GM19351 (cell line): Measurements from ENCODE around the gene MYO9A.
A peak's percentile ranks its signal among the peaks of the same experiment; 100 is the strongest.

Source experiments
- ATAC-seq: cut with Tn5 transposase; IDR thresholded peaks from one replicate; pipeline ENCODE4 v1.9.1; 2021; ENCODE audit warnings: mild to moderate bottlenecking, moderate library complexity; ENCODE audit not compliant: unreplicated experiment

Gene MYO9A

DNA sequence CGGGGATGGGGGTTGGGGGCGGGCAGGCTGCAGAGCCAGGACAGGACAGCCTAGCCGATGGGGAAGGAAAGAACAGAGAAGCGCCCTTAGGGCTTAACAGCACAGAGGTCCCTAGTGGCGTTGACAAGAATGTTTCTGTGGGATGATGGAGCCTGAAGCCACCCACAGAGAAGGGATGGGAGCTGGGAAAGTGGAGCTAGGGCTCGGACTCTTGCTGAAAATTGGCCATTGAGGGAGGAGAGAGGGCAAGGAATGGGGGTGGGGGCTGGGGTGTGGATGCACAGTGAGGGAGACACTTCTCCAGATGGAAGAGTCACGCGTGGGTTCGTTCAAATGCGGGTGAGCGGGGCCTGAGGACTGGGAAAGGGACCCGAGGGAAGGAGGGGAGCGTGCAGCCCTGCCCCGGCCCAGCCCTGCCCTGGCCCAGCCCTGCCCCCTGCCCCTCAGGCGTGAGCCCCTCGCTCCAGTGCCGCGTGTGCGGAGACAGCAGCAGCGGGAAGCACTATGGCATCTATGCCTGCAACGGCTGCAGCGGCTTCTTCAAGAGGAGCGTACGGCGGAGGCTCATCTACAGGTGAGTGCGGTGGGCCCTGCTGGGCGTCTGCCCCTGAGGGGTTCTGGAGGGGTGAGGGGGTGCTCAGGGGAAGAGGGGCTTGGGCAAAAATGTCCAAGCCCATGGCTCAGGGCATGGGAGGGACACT, 306.8 kb downstream of the MYO9A start:
- no peak for ATAC-seq

DNA sequence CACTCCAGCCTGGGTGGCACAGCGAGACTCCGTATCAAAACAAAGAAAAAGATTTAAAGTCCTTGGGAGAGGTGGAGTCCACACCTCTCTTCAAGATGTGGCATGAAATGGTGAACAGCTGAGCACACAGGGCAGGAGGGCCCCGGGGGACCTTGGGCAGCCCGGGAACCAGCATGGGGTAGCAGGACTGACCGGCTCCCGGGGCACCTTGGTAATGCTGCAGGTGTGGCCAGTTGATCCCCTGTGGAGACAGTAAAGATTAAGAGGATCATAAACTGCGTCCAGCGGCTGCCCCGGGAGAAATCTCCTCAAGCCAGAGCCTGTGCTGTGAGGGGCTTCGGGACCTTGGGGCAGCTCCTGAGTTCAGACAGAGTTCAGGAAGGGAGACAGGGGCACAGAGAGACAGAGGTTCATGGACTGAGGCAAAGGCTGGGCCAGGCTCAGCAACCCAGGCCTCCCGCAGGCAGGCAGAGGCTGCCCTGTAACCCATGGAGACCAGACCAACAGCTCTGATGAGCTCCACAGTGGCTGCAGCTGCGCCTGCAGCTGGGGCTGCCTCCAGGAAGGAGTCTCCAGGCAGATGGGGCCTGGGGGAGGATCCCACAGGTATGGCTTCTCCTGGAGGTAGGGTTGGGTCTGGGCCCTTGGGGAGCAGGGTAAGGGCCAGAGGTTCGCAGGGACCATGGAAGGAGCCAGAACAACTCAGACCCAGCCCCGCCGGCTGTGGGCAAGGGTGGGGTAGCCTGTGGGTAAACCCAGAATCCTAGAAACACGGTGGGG, 307.5 kb downstream of the MYO9A start, which contains the start of gene NR2E3:
NR2E3 (plus strand) TSS at position 299 of the 780 bp plus-strand sequence; CDS start at position 489, 190 bp downstream.
- ATAC-seq, result no peak

DNA sequence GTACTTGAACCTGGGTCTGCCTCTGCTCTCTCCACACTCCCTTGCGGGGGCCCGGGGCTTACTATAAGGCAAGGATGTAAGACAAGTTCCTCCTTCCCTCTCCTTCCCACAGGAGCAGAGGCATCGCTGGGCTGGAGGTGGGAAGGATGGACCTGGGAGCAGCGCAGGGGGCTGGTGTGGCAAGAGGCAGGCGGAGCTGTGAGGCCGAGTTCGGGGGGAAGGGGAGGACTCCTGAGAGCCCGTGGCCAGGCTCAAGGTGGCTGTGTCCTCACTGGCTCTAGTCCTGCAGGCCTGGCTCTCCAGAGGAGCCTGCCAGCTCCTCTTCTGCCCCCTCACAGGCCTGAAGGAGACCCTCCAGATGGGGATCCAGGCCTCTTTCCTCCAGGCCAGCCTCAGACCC, 308.6 kb downstream of the MYO9A start:
- no peak for ATAC-seq

DNA sequence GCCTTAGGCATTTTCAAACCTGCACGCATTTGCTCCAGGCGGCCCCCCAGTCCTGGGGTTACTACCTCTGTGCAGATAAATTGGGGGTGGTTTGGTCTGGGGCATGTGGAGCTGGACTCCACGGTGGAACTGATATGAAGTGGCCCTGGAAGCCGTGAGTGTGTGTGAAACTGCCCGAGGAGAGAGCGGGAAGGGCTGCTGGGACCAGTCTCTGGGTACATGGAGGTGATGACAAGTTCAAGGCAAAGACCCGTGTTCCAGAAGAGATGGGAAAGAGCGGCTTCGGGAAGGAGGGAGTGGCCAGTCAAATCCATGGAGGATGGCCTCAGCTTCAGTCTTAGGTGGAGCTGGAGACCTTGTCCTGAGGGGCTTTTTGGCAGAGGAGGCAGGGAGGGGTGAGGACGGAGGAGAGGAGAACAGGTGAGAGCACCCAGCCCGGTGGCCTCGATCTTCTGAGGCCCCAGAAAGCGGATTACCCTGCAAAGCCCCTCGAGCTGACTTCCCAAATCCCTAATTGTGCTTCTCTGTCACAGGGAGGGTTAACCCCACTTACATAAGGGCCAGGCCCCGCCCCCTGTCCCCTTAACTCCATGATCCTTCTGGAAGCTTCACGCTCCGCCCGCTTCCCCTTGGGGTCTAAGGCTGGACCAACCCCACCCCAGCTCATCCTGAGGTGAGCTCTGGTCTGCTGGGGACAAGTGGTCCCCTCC, 309.5 kb downstream of the MYO9A start:
- ATAC-seq, result no peak

DNA sequence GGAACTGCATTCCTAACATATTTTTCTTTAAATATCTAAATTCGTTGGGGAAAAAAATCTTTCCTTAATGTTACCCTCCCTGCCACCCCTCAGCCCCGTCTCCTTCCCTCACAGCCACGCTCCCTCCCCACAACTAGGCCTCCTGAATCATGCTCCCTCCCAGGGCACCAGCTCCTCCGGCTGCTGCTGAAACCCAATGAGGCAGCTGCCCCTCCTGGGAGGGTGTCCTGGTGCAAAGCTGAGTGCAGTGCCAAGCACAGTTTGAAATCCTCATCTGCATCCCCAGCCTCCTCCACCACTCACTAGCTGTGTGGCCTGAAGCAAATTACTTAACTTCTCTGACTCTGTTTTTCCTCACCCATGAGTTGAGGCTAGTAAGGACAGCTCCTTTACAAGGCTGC, 310.3 kb downstream of the MYO9A start:
- ATAC-seq, result no peak

DNA sequence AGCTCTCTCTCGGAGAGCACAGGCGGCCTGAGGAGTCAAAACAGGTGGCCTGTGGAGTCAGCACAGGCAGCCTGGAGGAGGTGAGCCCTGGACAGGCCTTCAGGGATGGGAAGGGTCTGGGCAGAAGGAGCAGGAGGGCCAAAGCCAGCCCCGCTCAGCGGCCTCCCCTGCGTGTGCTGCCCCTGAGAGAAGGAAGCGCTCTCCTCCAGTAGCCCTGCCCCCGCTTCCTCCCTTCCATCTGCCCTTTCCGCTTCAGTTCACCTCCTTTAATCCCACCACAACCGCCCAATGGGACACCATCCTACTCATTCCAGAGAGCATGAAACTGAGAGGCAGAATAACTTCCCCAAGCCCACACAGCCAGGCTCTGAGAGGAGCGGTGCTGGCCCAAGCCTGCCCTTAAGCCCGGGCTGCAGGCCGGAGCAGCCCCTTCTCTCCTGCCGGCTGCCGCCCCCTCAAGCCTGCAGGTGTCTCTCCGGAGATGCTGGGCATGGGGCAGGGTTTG, 310.8 kb downstream of the MYO9A start:
- no peak for ATAC-seq

DNA sequence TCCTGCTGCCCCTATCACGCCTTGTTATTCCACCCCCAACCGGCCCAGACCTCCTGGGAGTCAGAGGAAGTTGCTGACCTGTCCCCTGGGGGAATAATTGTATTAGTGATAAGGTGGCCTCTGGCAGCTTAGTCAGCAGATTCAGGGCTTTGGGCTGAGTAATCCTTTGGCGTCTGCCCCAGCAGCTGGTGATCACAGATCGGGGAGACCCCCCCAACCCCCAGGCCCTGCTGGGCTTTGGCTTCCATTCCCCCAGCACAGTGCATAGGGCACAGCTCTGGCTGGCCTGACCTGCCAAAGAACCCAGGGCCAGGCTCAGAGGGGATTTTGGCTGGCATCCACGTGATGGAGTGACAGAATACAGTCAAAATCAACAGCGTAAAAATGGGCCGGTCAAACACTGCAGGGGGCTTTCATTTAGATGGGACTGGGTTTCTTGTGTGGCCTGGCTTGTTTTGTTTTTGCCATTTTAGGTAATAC, 311.5 kb downstream of the MYO9A start:
- ATAC-seq, result no peak

DNA sequence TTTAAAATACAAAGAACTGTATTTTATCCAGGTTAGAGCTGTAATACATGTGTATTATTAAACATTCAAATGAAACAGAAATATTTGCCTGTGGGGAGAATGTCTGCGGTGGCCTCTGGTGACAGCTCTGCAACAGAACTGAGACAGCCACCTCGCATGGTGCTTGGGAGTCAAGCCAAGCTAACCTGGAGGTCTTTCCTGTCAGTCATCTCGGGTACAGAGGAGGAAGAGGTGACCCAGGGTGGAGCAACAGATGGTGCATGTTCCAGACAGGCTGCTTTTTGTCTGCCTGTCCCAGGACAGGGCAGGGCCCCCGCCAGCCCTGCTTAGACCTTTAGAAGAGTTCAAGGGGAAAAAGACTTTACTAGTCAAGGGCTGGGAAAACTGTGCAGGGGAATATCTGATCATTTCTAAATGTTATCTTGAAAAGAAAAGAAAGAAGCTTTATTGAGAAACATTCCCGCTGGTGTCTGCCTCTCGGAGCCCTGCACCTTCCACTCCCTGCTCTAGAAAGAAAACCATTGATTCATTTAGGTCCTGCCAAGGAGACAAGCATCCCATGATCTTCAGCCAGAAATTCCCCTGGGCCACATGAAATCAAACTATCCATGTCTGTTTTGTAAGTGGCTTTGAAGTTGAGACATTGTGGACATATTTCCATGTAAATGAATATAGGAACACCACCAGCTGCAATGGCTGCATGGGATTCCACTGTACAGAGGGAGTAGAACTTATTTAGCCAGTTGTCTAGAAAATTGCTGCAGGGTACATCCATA, 313.1 kb downstream of the MYO9A start:
- ATAC-seq, result peak; percentile 62

DNA sequence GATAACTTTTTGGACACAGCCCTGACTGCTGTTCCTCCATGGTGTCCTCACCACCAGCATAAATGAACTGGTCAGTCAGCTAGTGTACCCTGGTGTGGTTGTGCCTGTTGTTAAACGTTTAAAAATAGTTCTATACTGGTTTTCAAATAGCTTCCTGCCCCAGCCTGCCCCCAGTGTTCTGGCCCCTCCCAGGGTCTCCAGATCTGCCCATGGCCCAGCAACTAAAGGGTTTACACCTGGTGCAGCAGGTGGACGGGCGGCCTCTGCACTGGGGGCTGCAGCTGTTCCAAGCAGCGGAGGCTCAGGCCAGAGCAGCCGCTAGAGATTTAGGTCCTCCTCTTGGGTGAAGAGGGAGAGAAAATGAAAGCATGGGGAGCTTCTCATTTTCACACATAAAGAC, 313.7 kb downstream of the MYO9A start:
- ATAC-seq, result no peak

DNA sequence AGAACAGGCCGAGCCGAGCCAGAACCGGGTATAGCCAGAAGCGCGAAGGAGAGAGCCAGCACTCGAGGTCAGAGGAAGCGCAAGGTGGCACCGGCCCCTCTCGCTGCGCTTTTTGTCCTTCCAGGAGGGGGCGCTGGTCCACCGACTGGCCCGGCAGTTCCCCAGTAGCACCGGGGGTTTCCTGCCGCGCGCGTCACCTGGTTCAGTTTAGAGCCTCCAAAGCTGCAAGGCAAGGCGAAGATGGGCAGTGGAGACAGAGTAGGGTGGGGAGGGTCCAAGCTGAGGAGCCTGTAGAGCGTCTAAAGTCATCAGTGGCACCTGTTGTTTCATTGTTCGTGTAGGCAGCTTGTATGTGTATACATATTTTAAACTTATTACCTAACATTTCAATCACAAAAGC, 315.2 kb downstream of the MYO9A start:
- ATAC-seq, result no peak

DNA sequence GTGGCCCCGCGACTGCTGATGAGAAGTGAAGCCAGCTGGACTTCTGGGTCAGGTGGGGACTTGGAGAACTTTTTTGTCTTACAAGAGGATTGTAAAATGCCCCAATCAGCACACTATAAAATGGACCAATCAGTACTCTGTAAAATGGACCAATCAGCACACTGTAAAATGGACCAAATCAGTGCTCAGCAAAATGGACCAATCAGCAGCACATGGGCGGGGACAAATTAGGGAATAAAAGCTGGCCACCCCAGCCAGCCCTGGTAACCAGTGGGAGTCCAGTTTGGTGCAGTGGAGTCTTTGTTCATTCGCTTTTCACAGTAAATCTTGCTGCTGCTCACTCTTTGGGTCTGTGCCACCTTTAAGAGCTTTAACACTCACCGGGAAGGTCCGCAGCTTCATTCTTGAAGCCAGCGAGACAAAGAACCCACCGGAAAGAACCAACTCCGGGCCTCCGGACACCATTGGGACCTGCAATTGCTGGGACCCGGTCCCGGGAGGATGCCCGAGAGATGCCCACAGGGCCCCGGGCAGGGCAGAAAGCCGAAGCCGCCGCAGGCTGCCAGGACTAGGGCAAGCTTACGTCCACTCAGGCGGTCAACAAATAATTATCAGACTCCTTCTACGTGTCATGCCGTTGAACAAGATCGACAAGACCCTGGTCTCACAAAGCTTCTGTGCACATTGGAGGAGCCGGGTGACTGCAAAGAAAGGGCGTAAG, 315.9 kb downstream of the MYO9A start:
- ATAC-seq, result no peak

DNA sequence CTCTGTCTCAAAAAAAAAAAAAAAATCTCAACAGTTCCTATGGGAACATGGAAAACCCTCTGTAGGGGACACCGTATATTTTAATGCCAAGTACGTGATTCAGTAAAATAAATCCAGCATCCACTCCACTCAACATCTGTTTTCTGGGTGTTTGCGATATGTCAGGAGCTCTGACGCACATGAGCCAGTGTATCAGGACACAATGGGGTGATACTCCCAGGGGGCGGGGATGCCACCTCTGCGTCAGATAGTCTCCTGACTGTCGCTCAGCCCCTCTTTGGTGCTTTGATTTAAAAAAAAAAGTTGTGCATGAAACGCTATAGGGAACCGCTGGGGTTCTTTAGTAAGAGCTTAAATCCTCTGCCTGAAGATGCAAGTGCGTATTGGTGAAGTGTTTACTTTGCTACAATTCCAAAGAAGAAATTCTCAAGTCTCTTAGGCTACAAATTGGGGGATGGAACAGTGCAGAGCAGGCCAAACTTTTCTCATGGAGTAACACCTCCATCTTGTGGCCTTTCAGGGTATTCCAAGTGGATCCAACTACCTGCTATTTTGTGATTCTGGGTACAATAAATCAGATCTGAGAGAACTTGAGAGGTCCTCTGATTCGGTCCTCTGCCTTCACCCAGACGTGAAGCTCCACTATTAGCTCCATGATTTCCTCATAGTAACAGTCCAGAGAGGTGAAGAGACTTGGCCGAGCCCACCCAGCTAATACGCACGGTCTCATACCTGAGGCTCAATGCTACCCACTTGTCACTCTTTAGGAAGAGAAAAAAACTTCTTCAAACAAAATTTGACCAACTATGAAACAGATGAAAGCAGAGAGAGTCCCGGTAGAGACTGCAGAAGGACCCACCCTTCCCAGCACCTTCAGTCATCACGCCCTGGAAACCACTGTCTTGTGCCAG, 316.9 kb downstream of the MYO9A start:
- ATAC-seq, result no peak

DNA sequence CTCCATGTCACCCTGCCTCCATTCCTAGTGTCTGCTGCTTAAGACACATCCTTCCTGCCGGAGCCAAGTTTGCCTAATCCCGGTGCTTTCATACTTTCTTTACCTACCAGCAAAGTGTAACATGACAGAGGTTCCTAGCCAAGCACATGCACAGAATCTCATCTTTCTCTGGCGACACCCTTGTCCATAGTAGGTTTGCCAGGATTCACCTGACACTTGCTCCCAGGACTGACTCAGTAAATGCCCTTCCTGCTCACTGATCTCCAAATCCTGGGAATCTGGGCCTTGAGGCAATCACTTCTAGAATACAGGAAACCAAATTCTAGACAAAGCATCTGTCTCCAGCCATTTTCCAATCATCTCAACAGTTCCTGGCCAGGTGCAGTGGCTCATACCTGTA, 317.8 kb downstream of the MYO9A start:
- ATAC-seq, result no peak

DNA sequence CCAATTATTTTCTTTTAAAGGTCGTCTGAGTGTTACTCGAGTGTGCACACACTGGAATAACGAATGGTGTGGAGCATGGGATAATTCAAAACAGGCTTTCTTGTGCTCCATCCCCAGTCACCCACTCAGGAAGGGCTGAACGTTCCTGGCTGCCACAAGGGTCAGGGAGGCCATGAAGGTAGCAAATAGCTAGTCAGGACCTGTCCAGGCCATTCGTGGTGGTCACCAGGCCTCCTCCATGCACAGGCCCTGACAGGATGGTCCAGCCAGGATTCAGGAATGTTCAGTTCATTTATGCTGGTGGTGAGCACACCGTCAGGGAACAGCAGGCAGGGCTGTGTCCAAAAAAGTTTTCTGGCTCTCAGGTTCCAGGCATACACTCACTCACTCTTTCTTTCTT, 319.3 kb downstream of the MYO9A start:
- no peak for ATAC-seq

DNA sequence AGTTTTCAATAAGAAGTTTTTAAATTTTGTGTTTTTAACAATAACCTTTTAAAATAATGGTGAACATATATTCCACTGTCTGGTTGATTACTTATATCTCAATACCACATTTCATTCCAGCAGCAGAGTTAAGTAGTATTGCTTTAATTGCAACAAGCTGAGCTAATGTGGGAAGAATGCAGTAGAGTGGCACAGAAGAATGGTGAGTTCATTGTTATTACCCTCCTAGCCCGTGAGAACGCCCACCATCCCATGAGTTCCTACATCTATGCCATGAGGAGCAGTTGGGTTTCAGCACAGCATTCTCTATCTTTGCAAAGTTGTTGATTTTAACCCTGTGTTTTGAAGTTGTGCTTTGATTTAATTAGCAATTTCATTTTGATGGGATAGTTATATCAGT, 325.4 kb downstream of the MYO9A start:
- no peak for ATAC-seq

DNA sequence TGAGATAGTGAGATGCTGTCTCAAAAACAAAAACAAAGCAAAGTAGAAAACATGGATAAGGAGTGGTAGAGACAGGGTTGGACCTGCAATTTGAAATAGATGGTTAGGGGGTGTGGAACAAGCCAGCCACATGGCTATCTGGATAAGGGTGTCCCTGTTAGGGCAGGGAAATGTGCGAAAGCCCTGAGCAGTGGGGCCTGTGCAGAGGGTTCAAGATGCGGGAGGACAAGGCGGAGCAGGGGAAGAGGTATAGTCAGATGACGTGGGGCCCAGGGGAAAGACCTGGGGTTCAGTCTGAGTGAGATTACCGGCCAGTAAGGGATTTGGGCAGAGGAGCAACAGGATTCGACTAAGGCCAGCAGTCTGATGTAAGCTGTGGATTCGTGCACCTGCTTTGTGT, 326.0 kb downstream of the MYO9A start:
- no peak for ATAC-seq

DNA sequence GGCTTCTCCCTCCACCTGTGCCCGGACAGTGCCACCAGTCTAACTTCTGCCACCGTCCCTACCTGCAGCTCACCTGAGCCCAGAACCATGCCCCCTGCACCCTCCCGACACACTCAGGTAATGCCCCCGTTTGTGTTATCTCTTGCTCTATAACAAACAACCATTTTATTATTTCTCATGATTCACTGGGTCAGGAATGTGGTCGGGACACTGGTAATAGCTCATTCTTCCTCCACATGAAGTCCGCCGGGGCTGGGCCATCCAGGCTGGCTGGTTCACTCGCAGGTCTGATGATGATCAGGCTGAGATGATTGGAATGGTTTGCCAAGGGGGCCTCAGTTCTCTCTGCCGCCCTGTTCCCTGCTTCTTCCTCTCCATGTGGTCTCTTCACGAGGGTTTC, 327.9 kb downstream of the MYO9A start:
- ATAC-seq, result no peak

DNA sequence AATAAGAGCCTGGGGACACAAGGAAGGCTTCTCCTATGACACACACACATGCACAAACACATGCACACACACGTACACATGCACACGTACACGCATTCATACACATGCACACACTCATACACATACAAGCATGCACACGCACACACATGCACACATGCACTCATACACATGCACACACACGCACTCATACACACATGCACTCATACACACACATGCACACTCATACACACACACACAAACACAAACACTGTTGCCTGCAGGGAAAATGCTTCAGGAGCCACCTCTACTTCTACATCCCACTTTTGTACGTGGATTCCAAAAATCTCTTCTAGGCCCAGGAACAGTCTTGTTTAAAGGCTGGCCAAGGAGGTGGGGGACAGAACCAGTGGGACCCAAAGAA, 328.3 kb downstream of the MYO9A start:
- ATAC-seq, result no peak
